ENCODE measurements around the gene FAM83F.
"Not testable (repeated sequence)": the region's sequence is repeated elsewhere in the genome, so short reads cannot be mapped to it uniquely, and the experiment has no call there.

The FAM83F gene

GRCh38 chr22:40019100-40019499 is 24.3 kb downstream of the FAM83F start:
- no peak for DNase-seq

GRCh38 chr22:40020956-40021355 is 26.2 kb downstream of the FAM83F start:
- no peak for DNase-seq

- DNase-seq, result no peak
Observed at GRCh38 chr22:40021401-40022000, 26.7 kb downstream of the FAM83F start.

GRCh38 chr22:40022536-40023240 is 27.9 kb downstream of the FAM83F start:
- no peak for DNase-seq

GRCh38 chr22:40023341-40023841 is 28.6 kb downstream of the FAM83F start:
- DNase-seq, result no peak

- no peak for DNase-seq
Observed at GRCh38 chr22:40024201-40025061, 29.7 kb downstream of the FAM83F start.

GRCh38 chr22:40025062-40025379 is 30.3 kb downstream of the FAM83F start:
- not testable (repeated sequence) for DNase-seq

GRCh38 chr22:40025856-40026255 is 31.1 kb downstream of the FAM83F start:
- DNase-seq, result no peak

- no peak for DNase-seq
Observed at GRCh38 chr22:40026641-40027040, 31.9 kb downstream of the FAM83F start.

GRCh38 chr22:40027191-40028097 is 32.7 kb downstream of the FAM83F start:
- no peak for DNase-seq

- no peak for DNase-seq
Observed at GRCh38 chr22:40028098-40028425, 33.3 kb downstream of the FAM83F start.

- DNase-seq, result no peak
Observed at GRCh38 chr22:40029189-40029890, 34.6 kb downstream of the FAM83F start.

GRCh38 chr22:40030026-40030757 is 35.4 kb downstream of the FAM83F start:
- DNase-seq, result no peak

GRCh38 chr22:40030758-40031095 is 36.0 kb downstream of the FAM83F start:
- DNase-seq, result no peak

GRCh38 chr22:40031766-40032470 is 37.2 kb downstream of the FAM83F start:
- no peak for DNase-seq

- no peak for DNase-seq
Observed at GRCh38 chr22:40033586-40034380, 39.0 kb downstream of the FAM83F start.

- no peak for DNase-seq
Observed at GRCh38 chr22:40035351-40035750, 40.6 kb downstream of the FAM83F start.

- DNase-seq, result no peak
Observed at GRCh38 chr22:40036126-40036525, 41.4 kb downstream of the FAM83F start.

- no peak for DNase-seq
Observed at GRCh38 chr22:40036591-40037225, 42.0 kb downstream of the FAM83F start.

GRCh38 chr22:40037320-40037719 is 42.6 kb downstream of the FAM83F start:
- no peak for DNase-seq

All from DMS 273 treated with DMSO at 0.1 percent for 48 hours (cell line).